Epithelial cell of proximal tubule (primary cell): Measurements from ENCODE around the gene SH3RF1. TPM values are rescaled to one million over a fixed set of nuclear protein-coding genes. Genes with fewer than 3 reads are reported as not detected.

Source experiments
- DNase-seq: peaks from one replicate; pipeline ENCODE4 v3.0.0-alpha.2; 2011; ENCODE audit warnings: low read depth
- H3K4me3 ChIP-seq: 2 replicates; pipeline ENCODE4 v1.5.1; 2011; ENCODE audit warnings: low read depth, mild to moderate bottlenecking, low read length
- CTCF ChIP-seq: conservative IDR thresholded peaks from 2 replicates; pipeline ENCODE4 v1.5.1; 2012; ENCODE audit warnings: low read depth, mild to moderate bottlenecking, low read length
- total RNA-seq: library from RNA; depleted of rRNA; stranded (reverse); fragments of >200 nt; gene quantifications from 2 replicates; pipeline ENCODE4 v1.2.3, GENCODE V29; 2015

The SH3RF1 gene
- total RNA-seq, 1 donor from 2014 or later: 25.8 TPM

DNA sequence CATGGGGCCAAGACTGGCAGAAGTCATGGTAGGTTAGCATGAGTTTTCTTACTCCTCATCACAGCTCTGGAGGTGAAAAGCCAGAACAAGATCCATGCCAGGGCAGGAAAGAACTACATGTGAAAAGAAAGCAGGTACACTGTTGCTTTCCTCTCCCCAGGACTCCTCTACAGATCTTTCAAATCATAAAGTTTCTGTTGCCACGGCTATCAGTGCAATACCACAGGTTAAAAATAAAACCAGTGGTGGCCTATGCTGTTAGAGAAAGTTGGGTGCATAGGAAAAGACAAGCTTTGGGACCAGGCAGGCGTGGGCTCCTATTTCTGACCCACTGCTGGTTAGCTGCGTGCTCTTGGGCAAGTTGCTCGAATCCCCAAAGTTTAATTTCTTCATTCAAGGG is 81.4 kb downstream of the SH3RF1 start:
- no peak for TF ChIP-seq CTCF
- DNase-seq: no peak
- no peak overlapping the region for H3K4me3 ChIP-seq

DNA sequence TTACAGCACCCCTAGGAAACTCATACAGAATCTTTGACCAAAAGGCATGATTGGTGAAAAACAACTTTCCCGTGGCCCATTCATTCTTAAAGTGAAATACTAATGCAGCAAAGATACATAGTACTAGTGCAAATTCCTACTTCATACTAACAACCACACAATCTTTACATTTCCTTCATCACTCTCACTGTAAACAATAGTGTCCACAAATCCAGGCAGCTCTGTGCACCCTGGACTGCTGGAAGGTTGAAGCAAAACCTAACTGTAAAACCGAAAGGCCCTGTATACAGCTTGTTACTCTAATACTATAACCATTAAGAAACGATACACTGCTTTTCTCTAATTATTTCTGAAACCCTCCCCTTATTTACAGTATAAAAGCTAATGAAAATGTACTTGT is 82.6 kb downstream of the SH3RF1 start:
- no peak overlapping the region for H3K4me3 ChIP-seq
- no peak for TF ChIP-seq CTCF
- no peak for DNase-seq

- DNase-seq: no peak
- TF ChIP-seq CTCF: no peak
- H3K4me3 ChIP-seq: no peak overlapping the region
These were observed 85.4 kb downstream of the SH3RF1 start for GRCh38 chr4:169185133-169185956.

DNA sequence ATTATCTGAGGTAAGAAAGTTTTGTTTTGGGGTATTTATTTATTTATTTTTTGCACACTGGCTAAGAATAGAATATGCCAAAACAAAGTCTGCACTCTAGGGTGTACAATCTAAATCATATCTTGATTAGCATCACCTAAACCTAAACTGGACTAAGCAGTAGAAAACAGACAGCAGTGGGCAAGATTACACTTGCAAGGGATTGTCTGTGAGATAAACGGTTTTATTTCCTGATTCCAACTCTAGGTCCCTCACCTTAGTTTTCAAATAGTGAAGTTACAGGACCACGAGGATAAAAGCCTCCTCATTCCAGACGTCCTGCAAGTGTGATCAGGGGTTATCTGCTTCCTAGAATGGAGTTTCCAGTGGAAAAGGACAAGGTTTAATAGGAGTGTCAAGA is 86.1 kb downstream of the SH3RF1 start:
- DNase-seq: no peak
- no peak overlapping the region for H3K4me3 ChIP-seq
- no peak for TF ChIP-seq CTCF

DNA sequence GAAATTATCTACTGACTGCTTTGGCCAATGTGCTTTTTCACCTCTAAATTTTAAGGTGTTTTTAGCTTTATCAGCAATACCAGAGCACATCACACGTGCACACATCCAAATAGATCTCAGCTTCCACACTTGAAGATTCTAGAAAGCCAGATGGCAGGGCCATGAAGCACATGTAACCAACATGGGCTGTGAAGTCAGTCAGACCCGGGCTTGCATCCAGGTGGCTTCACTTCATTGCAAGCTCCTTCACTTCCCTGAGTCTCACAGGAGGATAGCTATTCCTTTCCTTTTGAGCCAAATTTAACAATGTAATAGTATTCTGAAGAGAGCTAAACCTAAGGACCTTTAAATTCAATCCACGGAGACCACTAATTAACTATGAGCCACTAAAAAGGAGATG is 86.5 kb downstream of the SH3RF1 start:
- no peak for DNase-seq
- no peak for TF ChIP-seq CTCF
- no peak overlapping the region for H3K4me3 ChIP-seq

DNA sequence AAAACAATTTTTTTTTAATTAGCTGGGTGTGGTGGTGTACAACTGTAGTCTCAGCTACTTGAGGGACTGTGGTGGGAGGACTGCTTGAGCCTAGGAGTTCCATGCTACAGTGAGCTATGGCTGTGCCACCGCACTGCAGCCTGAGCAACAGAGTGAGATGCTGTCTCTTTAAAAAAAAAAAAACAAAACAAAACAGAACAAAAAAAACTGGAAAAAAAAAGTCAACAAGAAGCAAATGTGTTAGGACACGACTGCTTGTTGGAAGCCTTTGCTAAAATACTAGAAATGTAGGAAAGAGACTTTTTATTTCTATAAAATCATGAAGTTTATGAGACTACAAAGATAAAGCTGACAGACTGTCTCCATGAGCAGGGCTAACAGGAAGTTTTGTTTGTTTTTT is 87.2 kb downstream of the SH3RF1 start:
- no peak overlapping the region for H3K4me3 ChIP-seq
- DNase-seq: no peak
- no peak for TF ChIP-seq CTCF
